GM21515 (cell line): ENCODE results near the gene FOS.
"Not testable (repeated sequence)": the region's sequence is repeated elsewhere in the genome, so short reads cannot be mapped to it uniquely, and the experiment has no call there.

Experiments
- ATAC-seq: cut with Tn5 transposase; IDR thresholded peaks from one replicate; pipeline ENCODE4 v1.9.1; 2021; ENCODE audit not compliant: unreplicated experiment

FOS gene

GRCh38 chr14:75278422-75279152 is at the start of gene FOS:
Gene FOS (plus strand): TSS chr14:75278828. CDS start chr14:75278983, 155 bp downstream.
- ATAC-seq: peak; percentile 80

- no peak for ATAC-seq
Measured at GRCh38 chr14:75229661-75230139, 48.9 kb upstream of the FOS start.

GRCh38 chr14:75230140-75230792 is 48.4 kb upstream of the FOS start:
- ATAC-seq: no peak

DNA sequence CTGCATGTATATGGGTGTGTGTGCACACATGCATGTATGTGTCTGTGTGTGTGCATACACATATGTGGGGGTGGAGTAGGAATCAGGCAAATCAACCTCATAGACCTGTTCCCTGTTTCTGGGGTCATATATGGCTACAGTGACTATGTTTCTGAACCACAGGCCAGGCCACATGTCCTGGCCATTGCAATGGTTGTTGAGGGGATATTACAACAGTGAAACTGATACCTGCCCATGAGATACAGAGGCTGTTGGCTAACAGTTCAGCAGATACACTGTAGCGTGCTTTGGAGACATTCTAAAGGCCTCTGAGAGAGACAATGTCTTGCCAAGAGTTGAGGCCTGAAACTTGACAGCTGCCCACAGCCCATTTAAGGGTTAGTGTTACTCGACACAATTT is 47.3 kb upstream of the FOS start:
- ATAC-seq: no peak

GRCh38 chr14:75232191-75232590 is 46.4 kb upstream of the FOS start:
- ATAC-seq: no peak

DNA sequence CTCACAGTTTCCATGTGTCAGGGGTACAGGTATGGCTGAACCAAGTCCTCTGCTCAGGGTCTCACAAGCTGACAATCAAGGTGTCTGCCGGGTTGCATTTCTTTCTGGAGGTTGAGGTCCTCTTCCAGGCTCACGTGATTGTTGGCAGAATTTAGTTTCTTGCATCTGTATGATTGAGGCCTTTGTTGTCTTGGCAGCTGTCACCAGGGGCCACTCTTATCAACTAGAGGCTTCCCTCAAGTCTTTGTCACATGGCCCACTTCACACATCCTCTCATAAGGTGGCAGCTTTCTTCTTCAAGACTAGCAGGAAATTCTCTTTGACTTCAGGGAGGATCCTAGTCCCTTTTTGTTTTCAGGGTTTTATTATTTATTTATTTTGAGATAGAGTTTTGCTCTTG is 46.0 kb upstream of the FOS start:
- ATAC-seq: no peak

DNA sequence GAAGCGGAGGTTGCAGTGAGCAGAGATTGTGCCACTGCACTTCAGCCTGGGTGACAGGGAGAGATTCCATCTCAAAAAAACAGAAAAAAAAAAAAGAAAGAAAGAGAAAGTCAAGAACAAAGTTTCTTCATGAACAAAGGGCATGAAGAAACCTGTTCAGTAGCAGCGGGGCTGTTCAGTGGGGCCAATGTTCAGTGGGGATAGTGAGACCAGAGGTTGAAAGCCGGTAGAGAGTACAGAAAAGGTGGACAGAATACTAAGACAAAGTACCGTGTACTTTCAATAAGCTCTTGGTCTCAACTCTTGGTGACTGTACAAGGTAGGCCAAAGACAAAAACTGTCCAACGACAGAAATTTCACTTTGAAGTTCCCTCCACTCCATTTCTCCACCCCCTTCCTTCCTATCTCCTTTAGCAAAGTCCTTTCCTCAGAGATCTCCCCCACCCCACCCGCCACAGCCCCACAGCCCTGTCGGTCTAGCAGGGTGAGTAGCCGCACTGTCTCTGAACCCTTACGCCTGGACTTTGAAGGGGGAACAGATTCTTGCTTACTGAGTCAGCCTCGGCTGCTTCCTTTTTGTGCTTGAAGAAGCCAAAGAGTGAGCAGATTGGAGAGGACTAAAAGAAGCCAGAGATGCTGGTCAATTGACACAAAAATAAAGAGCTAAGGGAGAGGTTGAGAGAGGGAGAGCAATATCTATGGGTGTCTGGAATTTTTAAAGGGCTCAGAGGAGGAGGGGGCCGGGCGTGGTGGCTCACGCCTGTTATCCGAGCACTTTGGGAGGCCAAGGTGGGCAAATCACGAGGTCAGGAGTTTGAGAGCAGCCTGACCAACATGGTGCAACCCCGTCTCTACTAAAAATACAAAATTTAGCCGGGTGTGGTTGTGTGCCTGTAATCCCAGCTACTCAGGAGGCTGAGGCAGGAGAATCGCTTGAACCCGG is 44.2 kb upstream of the FOS start:
- ATAC-seq: no peak

DNA sequence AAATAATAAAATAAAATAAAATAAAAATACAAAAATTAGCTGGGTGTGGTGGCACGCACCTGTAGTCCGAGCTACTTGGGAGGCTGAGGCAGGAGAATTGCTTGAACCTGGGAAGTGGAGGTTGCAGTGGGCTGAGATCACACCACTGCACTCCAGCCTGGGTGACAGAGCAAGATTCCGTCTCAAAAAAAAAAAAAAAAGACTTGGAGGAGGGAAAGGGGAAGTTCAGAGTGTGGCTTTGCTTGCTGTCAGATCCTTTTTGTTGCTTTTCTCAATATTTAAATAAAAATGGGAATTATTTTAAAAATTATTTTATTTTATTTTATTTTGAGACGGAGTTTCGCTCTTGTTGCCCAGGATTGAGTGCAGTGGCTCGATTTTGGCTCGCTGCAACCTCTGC is 43.4 kb upstream of the FOS start:
- not testable (repeated sequence) for ATAC-seq

DNA sequence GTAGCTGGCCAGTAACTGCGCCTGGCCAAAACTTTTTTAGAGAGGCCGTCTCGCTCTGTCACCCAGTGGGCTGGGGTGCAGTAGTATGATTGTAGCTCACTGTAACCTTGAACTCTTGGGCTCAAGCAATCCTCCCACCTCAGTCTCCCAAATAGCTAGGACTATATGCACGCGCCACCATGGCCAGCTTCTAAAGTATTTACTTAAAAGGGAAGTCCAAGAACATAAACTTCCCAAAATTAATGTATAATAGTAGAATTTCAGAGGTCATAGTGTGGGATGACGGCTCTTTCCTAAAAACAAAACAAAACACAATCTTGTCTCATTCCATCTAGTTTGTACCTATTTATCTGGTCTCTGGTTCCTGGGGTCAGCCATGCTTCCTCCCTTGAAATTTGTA is 42.2 kb upstream of the FOS start:
- ATAC-seq: no peak

DNA sequence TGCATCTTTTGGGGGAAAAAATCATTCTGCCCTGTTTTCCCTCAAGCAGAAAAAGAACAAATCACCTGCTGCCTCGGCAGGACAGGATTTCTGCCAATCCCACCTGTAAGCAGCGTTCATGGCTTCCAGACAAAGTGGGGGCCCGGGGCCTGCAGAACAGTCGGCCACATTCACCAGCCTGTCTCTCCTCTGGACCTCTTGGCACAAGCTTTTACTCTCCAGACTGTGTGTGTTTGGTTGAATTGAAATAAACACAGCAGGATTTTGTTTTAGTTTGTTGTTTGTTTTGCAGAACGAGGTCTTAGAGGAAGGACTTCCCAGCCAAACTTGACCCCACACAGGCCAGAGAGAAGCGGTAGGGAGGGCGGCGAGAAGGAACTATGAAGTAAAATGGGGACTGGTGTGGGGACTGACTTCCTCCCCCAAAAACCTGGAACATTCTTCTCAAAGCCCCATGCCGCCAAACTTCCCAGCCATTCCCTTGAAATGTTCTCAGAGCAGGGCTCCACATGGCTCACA is 41.7 kb upstream of the FOS start:
- ATAC-seq: no peak

DNA sequence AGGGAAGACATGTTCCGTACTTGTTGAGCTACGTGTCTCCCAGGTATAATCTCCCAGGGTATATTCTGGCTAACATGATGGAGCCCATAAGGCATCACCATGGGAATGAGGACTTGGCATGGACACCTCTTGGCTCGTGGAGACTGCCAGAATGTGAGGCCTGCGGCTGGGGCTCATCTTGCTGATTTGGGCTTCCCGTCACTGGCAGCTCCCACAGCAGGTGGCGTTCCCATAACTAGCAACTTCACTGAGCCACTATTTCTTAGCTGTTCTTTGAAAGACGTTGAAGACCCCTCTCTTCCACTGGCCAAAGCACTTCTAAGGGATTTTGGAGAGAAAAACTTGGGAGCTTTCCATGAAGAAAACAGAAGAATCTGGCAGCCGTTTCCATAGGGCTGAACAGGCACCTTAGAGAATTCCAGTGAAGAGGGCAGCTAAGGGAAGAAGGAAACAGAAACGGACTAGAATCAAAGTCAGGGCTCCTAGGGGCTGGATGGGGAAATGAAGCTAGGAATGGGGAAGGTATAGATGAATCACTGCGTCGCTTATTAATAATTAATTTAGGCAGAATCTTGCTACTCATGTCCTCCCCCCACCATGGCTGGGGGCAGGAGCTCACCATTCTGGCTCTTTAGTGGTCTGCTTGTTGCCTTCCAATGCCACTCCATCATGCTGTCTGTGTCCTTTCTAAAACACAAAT is 39.7 kb upstream of the FOS start:
- ATAC-seq: no peak

GRCh38 chr14:75240781-75241180 is 37.8 kb upstream of the FOS start:
- ATAC-seq: no peak

GRCh38 chr14:75242546-75243273 is 35.9 kb upstream of the FOS start:
- ATAC-seq: no peak

DNA sequence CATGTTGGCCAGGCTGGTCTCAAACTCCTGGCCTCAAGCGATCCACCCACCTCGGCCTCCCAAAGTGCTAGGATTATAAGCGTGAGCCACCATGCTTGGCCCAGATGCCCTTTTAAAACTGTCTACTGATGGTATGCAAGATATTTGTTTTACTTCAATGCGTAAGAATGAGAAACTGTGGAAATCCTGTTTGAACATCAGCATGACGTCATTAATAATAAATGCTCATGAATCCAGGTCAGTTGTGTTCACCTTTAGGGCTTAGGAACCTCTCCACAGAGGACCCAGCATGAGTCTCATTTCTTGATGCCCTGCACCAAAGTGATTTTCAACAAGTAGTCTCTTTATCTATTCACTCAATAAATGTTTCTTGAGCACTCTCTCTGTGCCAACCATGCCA is 34.5 kb upstream of the FOS start:
- no peak for ATAC-seq

- ATAC-seq: no peak
Measured at GRCh38 chr14:75246546-75247285, 31.9 kb upstream of the FOS start.

DNA sequence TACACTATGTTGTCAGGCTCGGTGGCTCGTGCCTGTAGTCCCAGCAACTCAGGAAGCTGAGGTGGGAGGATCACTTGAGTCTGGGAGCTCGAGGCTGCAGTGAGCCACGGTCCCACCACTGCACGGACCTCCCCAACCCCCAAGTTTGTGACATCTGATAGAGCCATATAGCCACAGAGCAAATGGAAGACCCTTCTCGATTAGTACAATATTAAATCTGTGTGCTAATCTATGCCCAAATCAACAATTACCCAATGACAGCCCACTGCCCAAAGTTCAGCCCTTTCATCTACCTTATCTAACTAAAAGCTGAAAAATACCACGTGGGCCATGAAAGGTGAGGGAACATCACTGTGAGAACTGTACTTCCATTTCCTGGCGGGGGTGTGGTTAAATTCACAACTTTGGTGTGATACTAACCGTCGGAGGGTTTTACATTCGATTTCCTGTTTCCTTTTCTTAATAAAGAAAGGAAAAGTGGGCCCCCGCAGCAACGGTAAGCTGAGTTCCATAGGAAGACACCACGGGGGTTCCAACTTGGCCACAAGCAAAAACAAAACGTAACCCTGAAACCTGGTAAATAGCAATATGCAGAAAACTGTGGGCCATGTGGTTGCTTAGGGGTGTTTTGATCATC is 31.2 kb upstream of the FOS start:
- ATAC-seq: no peak

DNA sequence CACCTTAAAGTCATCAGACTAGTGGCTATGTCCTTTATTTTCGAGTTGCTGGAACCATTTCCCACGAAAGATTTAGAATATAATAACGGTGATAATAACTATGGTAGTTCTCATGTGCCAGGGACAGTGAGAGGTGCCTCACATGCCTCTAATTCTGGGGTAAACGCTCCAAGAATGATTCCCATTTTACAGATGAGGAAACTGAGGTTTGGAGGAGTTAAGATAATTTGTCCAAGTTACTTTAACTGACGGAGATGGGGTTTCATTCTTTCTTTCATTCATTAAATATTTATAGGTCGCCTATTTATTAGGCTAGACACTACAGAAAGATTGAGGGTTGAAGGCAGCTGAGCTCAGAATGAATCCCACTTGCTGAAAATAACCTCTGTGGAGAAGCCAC is 30.7 kb upstream of the FOS start:
- no peak for ATAC-seq

GRCh38 chr14:75249251-75249957 is 29.2 kb upstream of the FOS start:
- peak; percentile 84 for ATAC-seq
